HG03139 (cell line): ENCODE measurements around the gene LSAMP.

Experiments
- ATAC-seq: cut with Tn5 transposase; IDR thresholded peaks from one replicate; pipeline ENCODE4 v1.9.1; 2021; ENCODE audit not compliant: unreplicated experiment

Gene LSAMP

DNA sequence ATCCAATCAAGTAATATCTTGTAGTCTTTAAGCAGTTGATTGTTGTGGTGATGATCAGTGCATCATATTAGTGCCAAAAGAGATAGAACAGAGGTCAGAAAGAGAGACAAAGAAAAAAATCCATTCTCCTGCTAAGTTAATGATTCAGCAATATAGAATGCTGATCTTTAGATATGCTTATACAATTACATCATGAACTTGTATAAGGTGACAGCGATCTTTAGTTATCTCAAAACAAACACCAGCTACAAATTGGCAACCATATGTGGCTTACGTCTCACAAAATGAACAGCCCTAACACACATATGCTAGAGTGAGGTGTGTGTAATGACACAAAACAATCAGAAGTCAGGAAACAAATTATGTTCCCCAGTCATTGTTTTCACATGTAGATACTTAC, 12.5 kb downstream of the LSAMP start:
- ATAC-seq, result no peak

DNA sequence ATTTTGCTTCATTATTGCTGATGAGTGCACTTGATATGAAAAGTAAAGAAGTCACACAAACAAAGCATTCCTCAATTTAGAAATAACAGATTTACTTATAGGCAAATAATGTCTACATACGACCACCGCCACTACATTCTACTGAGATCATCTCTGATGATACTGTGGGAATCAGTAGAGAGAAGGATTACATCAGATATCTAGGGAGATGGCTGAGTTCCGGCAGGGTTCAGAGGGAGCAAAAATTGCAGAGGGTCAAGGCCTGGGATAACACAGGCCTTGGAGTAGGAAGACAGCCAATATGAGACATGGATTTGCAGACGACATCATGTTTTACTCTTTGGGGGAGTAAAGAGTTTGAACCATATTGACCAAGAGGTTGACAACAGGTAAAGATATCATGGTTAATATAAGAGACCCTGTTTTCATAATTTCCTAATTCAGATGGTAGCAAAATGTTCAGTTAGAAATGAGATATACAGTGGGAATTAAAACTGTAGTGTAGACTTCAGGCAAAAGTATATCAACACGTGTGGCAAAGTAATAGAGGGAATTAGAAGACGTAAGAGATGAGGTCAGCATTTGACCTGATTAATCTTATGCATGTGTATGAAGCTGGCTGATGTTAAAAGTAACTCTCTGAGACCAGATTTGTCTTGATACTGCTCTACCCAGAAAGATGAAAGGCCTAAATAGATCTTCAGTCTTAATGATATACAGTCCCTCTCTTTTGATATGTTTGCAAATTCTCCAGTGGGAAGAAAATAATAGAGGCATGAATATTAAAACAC, 15.6 kb downstream of the LSAMP start:
- ATAC-seq, result no peak

DNA sequence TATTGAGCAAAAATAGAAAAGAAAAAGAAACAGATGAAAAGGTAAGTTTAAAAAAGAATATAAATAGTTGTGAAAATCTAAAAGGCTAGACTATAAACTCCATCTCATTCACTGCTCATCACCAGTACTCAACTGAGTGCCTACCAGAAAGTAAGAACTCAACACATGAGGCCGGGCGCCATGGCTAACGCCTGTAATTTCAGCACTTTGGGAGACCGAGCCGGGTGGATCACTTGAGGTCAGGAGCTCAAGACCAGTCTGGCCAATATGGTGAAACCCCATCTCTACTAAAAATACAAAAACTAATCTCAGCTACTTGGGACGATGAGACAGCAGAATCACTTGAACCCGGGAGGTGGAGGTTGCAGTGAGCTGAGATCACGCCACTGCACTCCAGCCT, 19.3 kb downstream of the LSAMP start:
- ATAC-seq, result no peak

DNA sequence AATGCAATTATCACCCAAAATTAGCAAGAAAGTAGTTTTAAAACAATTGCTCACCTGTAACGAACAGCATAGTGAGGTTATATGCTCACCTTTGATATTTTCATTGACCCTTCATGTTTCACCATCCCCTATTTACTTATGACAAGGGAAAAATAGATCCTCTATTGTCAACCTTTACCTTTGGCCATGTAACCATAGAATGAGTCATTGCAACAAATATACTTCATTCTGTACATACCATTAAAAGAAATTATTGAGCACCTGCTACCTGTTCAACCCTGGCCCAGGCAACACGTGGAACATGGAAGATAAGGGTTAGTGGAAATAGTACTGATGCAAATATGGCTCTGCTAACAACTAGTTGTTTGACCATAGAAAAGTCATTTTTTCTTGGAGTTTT, 20.2 kb downstream of the LSAMP start:
- ATAC-seq, result no peak

DNA sequence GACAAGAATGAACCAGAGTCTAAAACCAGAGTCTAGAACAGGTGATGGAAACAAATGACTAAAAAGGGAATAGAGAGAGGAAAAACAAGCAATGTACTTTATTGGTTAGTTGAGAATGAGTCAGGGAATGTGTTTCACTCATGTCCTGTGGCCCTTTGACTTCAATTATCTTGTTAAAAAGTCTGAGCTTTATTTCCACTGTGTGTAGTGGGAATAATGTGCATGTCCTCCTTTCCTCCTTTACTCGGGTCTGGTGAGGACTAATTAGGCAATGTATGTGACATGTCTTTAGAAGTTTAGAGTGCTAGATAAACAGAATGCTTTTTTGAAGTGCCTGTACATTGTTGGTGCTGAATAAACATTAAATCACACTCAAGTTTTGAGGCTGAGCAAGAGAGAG, 21.3 kb downstream of the LSAMP start:
- ATAC-seq, result no peak

DNA sequence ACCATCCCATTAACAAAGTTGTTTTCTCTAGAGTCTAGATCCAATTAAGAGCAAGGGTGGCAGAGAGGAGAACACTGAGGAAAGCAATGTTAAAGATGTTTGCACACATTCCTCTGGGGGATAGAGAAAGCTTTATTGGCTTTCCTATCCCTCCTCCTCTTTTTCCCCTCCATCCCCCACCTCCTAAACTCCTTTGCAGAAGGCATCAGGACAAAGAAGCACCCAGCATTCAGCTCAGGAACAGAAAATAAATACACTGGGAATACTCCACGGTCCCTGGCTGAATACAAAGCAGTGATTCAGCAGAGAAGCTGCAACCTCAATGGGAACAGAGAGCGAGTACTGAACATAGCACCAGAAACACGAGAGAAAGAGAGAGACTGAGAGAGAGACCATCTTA, 21.9 kb downstream of the LSAMP start:
- no peak for ATAC-seq

DNA sequence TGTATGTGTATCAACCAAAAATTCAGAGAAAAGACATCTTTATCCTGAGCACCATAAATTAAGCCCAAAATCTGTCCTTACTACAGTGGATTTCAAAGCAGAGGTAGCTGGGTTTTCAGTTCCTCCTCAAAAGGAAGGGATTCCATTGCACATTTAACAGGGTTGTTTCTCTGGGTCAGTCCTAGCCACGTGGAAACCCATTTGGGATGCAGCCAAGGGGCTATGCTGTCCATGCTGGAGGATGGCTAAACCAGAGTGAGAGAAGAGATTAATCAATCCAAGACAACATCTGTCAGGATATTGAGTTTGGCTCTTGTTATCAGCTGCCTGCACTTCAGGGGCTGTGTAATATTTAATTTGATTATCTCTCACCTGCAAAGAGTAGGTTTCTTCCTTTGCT, 28.1 kb downstream of the LSAMP start:
- ATAC-seq, result no peak

DNA sequence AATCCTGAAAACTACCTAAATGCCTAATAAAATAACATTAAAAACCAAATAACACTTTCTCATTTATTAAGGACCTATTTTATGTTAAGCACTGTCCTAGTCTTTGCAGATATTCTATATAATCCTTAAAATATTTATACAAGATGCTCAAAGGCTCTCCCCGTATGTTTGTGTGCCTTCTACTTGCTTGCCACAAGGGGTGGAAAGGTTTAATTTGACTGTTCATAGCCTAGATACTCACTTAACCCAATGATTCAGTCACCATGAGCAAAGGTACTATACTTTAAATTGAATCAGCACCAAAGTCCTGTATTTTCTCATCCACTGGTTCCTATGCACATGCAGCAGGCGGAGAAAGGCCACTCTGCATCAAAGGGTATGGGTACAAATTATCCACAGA, 32.0 kb downstream of the LSAMP start:
- ATAC-seq, result no peak

DNA sequence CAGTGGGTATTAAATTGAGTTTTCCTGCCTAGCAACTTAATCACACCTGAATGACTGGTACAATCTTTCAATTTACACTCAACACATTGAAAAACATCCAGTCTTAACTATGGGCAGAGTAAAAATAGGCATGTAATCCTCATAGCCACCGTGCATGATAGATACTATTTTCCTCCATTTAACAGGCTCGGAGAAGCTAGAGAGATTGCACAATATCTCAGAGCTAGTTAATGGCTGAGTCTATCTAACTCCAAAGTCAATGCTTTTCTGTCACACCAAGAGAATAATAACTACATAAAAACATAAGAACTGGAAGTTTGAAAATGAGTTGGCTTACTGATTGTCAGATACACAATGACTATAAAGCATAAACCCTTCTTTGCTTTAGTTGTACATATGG, 36.8 kb downstream of the LSAMP start:
- no peak for ATAC-seq

DNA sequence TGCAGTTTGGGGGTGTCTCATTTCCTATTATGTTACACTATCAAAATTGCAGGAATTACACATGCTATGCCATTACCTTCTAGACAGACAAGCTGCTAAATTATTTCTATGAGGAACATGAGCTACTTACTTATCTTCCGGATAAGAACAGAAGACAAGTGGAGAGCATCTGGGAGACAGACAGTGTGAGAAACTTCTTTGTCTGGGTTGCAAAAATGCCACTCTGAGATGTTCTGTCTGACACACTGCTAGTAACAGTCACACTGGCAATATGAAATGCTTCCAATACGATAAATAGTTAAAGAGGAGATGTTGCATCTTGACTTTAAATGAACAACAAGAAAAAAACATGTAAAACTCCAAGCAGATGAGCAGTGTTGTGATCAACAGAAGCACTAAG, 40.1 kb downstream of the LSAMP start:
- no peak for ATAC-seq

DNA sequence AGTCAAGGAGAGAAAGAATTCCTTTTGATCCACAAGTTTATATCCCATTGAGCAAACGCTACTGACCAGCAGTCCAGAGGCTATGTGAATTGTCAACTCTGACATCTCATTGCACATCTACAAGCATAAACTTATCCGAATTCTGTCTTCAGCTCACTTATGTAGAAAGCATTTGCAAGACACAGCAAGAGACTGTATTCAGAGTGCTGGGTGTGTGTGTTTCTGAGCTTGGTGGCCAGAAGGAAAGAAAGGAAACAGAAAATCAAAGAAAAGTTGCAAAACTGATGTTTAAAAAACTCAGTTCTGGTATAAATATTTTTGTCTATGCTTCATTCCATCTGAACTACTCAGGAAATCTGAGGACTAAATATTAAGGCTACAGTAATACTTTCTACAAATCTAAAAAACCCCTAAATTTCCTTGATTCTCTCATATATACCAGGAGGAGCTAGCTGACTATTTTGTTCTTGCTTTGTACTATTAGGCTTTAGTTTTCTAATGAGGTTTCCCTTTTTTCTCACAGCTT, 45.5 kb downstream of the LSAMP start:
- ATAC-seq, result no peak

DNA sequence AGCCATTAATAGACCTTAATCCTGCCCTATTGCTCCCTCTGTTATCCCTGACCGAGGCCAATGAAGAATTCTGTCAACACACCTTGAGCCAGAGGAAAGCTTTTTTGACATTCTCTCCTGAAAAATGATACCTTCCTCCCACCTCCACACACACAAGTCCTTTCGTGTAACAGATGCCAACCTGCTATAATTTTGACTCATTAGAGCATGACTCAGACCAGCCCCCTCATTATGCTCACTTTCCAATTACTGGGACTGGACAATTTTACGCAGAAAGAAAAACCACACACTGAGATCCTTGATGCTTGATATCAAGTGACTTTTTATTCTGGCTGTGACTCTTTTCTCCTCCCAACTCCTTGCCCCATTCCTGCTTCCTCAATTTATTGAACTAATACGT, 50.9 kb downstream of the LSAMP start:
- ATAC-seq, result no peak

DNA sequence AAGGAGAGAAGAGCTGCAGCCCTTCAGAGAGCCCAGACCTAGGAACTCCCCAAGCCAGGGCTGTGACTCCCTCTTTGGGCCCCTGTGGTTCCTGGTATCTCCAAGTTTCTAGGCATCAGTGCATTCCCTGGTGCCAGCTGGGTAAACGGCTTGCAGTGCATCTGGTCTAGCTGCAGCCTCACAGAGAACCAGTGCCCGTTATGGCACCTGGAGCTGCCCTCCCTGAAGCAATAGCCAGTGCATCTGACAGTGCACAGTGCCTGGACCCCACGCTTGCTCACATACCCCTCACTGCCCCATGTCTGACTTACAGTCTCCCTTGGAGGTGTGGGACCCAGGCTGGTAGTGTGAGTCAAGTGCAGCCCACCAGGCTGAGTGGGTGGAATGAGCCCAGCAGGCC, 52.1 kb downstream of the LSAMP start:
- no peak for ATAC-seq

DNA sequence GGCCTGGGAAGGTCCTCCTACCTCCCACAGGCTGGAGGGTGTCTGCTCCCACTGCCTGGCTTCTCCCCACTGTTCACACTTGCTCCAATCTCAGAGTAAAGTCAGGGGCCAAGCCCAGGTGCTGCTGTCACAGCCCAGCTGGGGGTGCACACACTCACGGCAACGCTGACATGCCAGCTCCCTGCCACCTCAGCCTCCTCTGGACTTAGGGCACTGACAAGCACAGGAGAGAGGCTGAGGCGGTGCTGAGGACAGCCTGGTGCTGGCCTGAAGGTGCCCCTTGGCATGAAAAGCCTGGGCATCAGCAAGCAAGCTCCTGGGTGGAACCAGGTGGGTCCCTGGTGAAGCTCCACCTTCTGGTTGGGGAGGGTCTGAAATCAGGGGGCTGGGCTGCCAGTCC, 53.0 kb downstream of the LSAMP start:
- ATAC-seq, result no peak

DNA sequence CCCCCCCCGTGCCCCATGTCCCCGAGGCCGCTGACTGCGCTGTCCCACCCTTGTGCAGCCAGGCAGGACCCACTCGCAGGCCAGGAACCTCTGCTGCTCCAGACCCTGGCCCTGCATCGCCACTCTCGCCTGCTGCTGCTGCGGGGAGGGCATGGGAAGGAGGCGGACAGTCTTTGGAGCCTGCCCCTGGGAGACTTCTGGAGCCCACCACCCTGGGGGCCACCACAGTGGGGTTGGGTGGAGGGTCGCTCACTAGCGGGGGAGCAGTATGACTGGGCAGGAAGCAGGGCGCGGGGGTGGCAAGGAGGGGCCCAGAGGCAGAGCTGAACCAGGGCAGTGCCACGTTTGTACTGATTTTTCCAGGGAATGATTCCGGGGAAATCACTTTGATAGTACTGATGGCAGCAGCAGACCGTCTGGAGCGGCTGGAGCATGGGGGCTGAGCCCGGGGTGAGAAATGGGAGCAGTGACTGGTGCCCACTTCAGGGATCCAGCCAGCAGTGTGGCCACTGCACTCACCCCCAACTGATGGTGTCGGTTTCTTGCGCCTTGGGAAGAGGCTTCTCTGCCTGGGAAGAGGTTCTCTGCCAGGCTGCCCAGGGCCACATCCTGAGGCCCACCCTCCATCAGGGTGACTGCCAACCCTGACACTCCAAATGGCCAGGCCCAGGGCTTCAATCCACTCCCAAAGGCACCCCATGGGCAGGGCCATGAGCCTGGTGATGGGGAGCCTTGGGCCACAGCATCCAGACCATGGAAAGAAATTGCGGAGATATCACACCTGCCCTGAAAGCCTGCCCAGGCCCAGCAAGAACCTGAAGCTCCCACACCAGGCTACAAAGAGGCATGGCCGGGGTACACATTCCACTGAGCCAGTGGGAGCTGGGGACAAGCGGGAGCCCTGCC, 53.7 kb downstream of the LSAMP start:
- ATAC-seq, result no peak

DNA sequence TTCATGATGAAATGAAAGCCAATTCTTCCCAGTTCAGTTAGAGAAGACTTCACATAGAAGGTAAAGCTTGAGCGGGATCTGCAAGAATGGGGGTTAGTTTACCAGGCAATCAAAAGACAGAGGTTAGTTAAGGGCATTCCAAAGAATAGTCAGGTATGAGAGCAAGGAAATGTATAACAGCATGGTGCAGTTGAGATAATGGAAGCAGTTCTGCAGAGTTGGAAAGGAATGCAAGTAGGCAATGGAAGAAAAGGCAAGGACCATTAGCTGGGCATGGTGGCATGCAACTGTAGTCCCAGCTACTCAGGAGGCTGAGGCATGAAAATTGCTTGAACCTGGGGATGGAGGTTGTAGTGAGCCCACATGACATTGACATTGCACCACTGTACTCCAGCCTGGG, 55.0 kb downstream of the LSAMP start:
- no peak for ATAC-seq

DNA sequence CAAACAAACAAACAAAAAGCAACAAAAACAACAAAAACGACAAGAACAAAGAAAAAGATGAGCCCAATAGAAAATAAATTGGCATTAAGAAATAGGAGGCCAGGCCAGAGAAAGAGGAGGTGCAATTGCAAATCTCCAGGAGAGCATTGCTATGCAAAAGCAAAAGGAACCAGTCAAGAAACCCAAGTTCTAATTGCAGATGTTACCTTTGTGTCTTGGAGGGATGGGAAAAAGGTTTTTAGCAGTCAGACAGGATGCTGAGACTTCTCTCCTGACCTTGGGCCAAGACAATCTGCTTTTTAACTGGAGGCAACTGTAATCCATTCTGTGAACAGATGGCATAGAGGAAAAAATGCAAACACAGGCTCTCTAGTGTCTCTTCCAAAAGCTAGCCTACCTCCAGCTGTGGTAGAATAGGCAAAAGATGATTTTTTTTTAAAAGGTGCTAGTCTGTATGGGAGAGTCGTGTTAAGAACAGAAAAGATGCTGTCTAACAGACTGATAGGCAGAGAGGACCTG, 56.4 kb downstream of the LSAMP start:
- no peak for ATAC-seq

DNA sequence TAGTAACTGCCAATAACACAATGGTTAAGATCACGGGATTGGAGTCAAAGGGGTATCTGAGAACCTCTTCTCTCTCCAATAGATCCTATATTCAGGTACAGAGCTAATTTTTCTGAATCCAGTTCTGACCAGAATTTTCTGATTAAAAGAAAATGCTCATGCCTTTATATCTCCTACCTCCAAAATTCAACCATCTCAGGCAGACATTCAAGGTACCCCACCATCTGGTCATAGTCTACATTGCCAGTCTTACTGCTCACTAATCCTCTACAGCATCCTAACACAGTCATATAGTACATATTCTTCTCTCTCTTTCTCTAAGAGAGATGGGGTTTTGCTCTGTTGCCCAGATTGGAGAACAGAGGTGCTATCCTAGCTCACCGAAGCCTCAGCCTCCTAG, 59.1 kb downstream of the LSAMP start:
- no peak for ATAC-seq

DNA sequence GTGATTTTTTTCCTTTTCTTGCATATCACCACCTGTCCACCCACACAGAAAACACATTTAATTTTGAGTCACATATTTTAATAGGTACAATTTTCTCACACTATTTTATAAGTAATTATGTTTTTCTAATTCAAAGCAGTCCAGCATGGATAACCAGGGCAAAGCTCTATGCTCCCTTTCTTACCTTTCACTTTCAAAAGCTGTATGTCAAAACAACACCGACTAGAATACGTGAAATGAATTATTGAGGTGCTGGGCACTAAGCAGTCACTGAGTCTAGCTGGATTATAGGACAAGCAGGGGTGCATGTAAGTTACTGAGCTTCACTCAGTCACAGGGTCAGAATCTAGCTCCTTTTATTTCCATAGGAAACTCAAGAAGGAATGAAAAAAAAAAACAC, 60.6 kb downstream of the LSAMP start:
- ATAC-seq, result no peak

DNA sequence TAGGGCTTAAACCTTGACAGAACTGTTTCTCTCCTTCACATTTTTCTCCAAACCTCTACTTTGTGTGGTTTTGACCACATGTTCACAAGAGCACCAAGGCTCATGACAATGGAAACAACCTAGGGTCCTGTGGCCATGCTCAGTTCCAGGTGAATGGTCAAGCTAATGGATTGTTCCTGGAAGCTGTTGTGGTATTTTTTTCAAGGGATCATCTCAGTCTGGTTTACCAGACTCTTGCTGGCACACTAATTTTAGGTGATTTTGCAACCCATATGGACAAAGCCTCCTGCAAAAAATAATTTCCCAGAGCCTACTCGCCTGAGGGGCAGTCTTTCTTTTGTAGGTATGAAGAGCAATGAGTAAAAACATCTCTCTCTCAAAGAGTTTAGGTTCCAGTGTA, 67.2 kb downstream of the LSAMP start:
- ATAC-seq, result no peak

DNA sequence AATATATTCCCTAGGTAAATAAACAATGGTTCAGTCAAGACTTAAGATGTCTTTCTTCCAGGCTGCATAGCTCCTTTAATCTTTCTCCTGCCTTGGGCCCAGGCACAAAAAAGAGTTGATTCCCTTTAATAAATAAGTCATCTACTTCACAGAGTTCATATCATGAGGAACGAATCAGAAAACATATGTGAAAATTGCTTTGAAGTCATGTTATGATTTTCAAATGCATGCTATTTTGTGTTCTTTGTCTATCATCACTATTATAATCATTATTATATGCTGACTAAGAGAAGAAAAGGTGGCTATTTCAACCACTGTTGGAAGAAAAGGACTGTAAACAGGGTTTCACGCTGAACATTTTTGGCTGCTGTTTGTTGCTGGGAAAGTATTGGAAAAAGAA, 70.4 kb downstream of the LSAMP start:
- ATAC-seq, result no peak
